ENCODE results near the gene ZNF185.

The ZNF185 gene

DNA sequence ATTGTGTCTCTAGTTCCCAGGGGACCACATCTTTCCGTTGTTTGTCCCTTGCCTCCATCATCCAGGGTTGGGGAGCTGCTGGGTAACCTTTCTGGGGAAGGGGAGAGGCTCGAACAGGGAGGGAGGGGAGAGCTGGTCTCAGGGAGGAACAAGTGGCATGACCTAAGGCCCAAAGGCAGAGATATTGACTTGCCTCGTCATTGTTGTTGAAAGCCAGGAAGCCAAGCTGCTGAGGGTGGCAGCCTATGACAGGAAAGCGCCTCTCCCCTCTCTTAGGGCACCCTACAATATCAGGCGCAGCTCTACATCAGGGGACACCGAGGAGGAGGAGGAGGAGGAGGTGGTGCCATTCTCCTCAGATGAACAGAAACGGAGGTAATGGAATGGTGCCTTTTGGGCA, 20.8 kb downstream of the ZNF185 start:
- no peak for DNase-seq

DNA sequence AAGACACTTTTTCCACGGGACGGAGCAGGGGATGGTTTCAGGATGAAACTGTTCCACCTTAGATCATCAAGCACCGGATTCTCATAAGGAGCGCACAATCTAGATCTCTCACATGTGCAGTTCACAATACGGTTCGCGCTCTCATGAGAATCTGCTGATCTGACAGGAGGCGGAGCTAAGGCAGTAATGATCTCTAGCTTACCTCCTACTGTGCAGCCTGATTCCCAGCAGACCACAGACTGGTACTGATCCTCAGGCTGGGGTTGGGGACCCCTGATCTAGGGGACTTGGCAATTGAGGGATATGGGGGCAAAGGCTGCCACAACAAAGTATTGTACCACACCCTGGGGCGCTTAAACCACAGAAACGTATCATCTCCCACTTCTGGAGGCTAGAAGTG, 25.7 kb downstream of the ZNF185 start:
- DNase-seq: no peak

DNA sequence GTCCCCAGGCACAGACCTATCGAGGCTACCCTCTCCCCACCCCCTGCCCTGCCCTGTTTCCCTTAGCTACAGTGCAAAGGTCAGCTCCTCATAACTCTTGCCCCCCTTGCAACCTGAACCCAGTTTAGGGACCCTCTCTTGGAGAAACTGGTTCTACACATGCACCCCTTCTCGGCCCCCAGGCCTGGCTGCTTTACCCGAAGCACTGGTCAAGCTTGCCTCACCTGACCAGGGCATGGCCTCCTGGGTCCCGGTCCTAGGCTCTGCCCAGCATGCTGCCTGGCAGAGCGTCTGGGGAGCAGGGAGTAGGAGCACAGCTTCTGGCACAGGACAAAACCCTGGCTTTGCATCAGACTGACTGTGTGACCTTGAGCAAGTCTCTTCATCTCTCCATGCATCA, 28.0 kb downstream of the ZNF185 start:
- DNase-seq: no peak

DNA sequence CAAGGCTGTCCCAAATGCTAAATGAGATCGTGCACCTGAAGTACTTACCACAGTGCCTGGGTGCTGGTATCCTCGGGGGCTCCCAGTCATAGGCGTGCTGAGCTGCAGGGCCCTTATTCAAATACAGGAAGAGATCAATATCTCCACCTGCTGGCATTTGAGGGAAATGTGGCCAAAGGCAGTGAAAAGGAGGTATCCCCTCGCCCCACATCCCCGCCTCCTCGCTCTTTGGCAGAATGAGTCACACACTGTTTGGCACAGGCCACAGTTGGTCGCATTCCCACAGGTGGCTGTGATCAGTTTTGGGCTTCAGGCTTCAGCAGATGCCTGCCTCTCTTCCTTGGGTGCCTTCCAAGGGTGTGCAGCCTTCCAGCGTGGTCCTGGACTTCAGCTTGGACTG, 28.4 kb downstream of the ZNF185 start:
- peak; percentile 48 for DNase-seq

- DNase-seq: no peak
Observed at GRCh38 chrX:152926923-152927322, 29.1 kb downstream of the ZNF185 start.

DNA sequence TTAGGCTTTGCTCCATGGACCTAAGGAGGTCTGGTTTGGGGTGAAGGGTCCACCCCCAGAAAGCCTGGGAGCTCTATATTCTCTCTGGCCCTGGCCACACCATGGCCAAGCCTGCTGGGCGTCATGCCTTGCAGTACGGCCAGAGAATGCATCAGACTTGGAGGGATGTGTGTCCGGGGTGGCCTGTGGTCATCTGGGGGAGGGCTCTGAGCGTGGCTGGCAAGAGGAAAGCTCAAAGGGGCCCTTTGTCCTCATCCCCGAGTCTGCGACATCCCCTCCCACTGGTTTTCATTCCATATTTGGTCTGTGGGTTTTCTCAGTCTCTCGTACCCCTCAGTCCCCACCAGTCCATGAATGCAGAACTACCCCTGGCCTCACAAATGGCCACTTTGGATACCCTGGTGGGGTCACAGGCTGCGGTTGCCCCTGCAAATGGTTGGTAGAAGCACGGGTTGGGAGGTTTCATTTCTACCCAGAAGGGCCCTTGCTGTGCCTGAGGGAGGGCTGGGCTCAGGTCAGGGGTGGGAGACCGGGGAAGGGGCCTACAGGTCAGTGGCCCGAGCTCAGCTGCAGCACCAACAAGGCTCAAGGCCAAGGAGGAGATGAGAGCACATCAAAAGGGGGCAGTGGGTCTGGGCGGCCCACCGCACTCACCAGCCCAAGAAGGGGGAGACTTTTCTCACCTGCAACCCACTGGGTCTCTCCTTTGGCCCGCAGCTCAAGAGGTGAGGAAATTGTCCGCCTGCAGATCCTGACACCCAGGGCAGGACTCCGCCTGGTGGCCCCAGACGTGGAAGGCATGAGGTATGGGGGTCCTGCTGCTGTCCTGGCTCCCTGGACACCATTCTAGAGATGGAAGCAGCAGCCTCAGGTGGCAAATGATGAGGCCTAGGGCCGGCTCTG, 30.2 kb downstream of the ZNF185 start:
- DNase-seq: no peak

- no peak for DNase-seq
Observed at GRCh38 chrX:152928761-152929400, 31.0 kb downstream of the ZNF185 start.

- no peak for DNase-seq
Observed at GRCh38 chrX:152929898-152930297, 32.0 kb downstream of the ZNF185 start.

DNA sequence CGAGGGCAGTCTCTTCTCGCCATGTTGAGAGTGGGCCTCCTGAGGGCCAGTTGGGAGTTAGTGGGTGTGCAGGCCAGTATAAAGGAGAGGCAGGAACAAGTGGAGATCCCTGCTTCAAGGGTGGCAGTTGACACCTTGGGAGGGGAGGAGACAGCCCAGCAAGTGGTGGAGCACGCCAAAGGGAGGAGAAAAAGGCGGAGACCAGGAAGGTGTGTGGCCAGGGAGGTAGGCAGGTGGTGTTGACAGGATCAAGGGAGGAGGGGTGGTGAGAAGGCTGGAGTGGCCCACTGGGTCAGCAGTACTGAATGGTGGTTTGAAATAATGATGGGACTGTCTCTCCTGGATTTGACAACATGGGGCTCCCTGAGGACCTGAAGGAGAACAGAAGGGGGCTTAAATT, 32.6 kb downstream of the ZNF185 start:
- DNase-seq: no peak

DNA sequence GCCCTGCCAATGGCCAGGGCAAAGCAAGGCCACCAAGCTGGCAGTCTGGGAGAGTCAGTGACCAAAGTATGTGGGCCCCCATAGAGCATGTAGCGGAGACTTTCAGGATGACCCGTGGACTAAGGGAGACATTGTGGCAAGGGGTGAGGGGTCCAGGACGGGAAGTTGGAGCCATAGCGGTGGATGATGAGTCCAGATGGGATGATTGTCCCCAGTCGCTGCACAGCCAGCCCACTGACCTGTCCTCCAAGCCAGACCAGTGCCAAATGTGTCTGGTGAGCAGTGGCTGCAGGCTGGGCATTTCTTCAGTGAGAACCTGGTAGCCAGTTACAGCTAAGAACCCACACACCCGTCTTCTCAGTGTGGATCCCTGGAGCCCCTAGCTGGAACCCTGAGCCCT, 34.3 kb downstream of the ZNF185 start:
- DNase-seq: no peak

DNA sequence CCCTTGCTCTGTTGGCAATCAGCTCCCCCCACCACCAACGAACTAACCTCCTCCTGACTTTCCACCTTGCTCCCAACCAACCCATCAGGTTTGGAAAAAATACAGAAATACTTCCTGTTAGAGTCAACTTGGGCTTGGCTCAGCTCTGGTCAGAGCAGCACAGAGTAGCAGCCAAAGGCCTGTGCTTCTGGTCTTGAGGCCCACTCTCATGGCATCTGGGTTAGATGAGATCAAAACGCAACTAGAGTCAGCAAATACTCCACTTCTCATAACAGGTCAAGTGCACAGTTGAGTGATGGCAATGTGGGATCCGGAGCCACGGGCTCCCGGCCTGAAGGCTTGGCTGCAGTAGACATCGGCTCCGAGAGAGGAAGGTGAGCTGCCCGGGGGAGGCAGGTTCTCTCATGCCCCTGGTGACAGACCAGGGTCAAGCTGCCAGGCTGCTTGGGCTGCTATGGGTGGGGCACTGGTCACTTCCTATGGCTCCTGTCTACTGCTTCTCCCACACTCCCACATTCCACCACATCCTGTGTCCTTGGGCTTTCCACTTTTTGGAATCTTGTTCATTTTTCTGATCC, 34.8 kb downstream of the ZNF185 start:
- DNase-seq: no peak

DNA sequence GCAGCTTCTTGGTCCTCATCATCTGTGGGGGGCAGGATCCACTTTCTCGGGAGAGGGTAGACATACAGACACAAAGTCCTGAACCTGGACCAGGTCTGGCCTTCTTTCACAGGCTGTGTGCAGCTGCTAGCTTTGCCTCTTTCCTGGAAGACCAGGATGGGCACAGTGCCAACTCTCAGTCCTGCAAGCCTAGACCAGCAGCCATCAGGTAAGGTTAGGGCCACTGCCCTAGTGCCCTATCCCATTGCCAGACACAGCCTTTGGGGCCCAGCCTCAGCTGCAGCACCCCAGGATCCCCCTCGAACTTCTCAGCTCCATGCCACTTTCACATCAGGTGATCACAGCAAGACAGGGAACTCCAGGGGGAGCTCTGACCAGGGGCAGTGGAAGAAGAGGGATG, 38.4 kb downstream of the ZNF185 start:
- DNase-seq: no peak

DNA sequence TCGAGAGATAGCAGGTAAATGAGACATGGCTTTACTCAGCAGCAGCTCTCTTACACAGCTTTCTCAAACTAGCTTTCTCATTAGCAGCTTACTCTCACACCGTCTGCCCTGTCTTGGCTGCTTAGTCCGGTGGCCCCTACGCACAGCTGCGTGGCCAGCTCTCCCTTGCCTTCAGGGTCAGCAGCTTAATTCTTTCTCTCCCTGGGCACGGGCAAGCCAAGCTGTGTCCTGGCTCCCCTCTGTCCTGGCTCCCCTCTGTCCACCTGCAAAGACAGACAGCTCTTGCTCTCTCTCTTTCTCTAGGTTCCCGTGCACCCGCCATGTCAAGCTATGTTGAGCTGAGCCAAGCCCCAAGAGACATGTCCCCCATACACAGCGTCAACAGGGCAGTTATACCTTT, 39.4 kb downstream of the ZNF185 start:
- DNase-seq: no peak

GRCh38 chrX:152941328-152942076, 43.6 kb downstream of the ZNF185 start:
- DNase-seq: peak; percentile 90

GRCh38 chrX:152942077-152942442, 44.2 kb downstream of the ZNF185 start:
- DNase-seq: no peak

GRCh38 chrX:152943826-152944225, 46.0 kb downstream of the ZNF185 start:
- no peak for DNase-seq

GRCh38 chrX:152945021-152945979, 47.4 kb downstream of the ZNF185 start:
- no peak for DNase-seq

GRCh38 chrX:152946681-152947080, 48.8 kb downstream of the ZNF185 start:
- DNase-seq: no peak

All from activated naive CD4-positive, alpha-beta T cell treated with Interleukin-2 at 50 U/mL for 16 hours (primary cell).